Endodermal cell (in vitro differentiated cells): ENCODE data around the gene SLX4IP. TPM values are rescaled to one million over a fixed set of nuclear protein-coding genes. Genes with fewer than 3 reads are reported as not detected.

Experiments
- DNase-seq: peaks from one replicate; pipeline ENCODE4 v3.0.0-alpha.2; 2017
- H3K27ac ChIP-seq: 2 replicates; pipeline ENCODE4 v1.5.1; 2013; ENCODE audit warnings: mild to moderate bottlenecking, low read depth, low read length, moderate library complexity
- H3K27me3 ChIP-seq: 2 replicates; pipeline ENCODE4 v1.6.1; 2013; ENCODE audit warnings: mild to moderate bottlenecking, low read length, moderate library complexity; ENCODE audit not compliant: insufficient read depth, control insufficient read depth, poor library complexity, severe bottlenecking
- H3K36me3 ChIP-seq: 2 replicates; pipeline ENCODE4 v1.7.0; 2013; ENCODE audit warnings: mild to moderate bottlenecking, low read length, moderate library complexity; ENCODE audit not compliant: control insufficient read depth, insufficient read depth
- H3K4me1 ChIP-seq: one replicate; pipeline ENCODE4 v1.7.0; 2013; ENCODE audit warnings: low read length; ENCODE audit not compliant: control insufficient read depth, insufficient read depth
- H3K4me3 ChIP-seq: 2 replicates; pipeline ENCODE4 v1.5.1; 2013; ENCODE audit warnings: mild to moderate bottlenecking, low read length, moderate library complexity
- H3K9ac ChIP-seq: 2 replicates; pipeline ENCODE4 v1.6.1; 2013; ENCODE audit warnings: mild to moderate bottlenecking, low read length, moderate library complexity; ENCODE audit not compliant: poor library complexity, severe bottlenecking; ENCODE audit errors: extremely low read depth
- H3K9me3 ChIP-seq: 2 replicates; pipeline ENCODE4 v1.6.1; 2013; ENCODE audit warnings: mild to moderate bottlenecking, low read length, moderate library complexity; ENCODE audit not compliant: control insufficient read depth
- H3K27ac Mint-ChIP-seq: 2 replicates; pipeline ENCODE4 v1.8.0; 2020; ENCODE audit warnings: mixed read lengths
- H3K27me3 Mint-ChIP-seq: 2 replicates; pipeline ENCODE4 v1.8.0; 2021; ENCODE audit warnings: mild to moderate bottlenecking, mixed read lengths; ENCODE audit not compliant: insufficient read depth
- H3K36me3 Mint-ChIP-seq: 2 replicates; pipeline ENCODE4 v1.8.0; 2020; ENCODE audit warnings: low read depth, mixed read lengths
- H3K4me1 Mint-ChIP-seq: 2 replicates; pipeline ENCODE4 v1.8.0; 2020; ENCODE audit warnings: mixed read lengths
- H3K4me3 Mint-ChIP-seq: 2 replicates; pipeline ENCODE4 v1.8.0; 2020; ENCODE audit warnings: mild to moderate bottlenecking, moderate library complexity, mixed read lengths
- H3K9me3 Mint-ChIP-seq: 2 replicates; pipeline ENCODE4 v1.8.0; 2020; ENCODE audit warnings: mild to moderate bottlenecking, mixed read lengths
- WGBS, 2 experiments: methylation state at CpG; one replicate each; pipeline versions ENCODE4 v1.1.5 to v1.1.7; 2013; ENCODE audit warnings: missing lambda C conversion rate in 2 of 2, mixed read lengths in 1 of 2; ENCODE audit not compliant: insufficient coverage in 1 of 2, insufficient read length in 1 of 2; 5-methylcytosine and 5-hydroxymethylcytosine counted together
- total RNA-seq, 2 donors: library from RNA; stranded (reverse); fragmentation: NEBNext Ultra II Directional in 1 of 2; extraction: Animal tissue kit (Norgen Biotek cat#: 25700) in 1 of 2; gene quantifications; 2 replicates in 1 of 2; 3 replicates in 1 of 2; pipeline ENCODE4 v1.2.1, GENCODE V29; 2021
- TF ChIP-seq, protein P1 (sequence below): fragments of 200-600 bp; sonication (generic); conservative IDR thresholded peaks from 2 replicates; pipeline ENCODE4 v1.5.0; 2021; ENCODE audit warnings: antibody characterized with exemption, mild to moderate bottlenecking

SLX4IP gene
- total RNA-seq, 2 donors from 2014 or later: 9.2 to 9.5 TPM

GRCh38 chr20:10659651-10660601 lies 224.8 kb downstream of the SLX4IP start:
- H3K27me3 Mint-ChIP-seq: peaks cover 68% of the 10 kb centered on the region
- peaks cover 53% of the 10 kb centered on the region for H3K4me1 Mint-ChIP-seq
- TF ChIP-seq, protein P1, sequence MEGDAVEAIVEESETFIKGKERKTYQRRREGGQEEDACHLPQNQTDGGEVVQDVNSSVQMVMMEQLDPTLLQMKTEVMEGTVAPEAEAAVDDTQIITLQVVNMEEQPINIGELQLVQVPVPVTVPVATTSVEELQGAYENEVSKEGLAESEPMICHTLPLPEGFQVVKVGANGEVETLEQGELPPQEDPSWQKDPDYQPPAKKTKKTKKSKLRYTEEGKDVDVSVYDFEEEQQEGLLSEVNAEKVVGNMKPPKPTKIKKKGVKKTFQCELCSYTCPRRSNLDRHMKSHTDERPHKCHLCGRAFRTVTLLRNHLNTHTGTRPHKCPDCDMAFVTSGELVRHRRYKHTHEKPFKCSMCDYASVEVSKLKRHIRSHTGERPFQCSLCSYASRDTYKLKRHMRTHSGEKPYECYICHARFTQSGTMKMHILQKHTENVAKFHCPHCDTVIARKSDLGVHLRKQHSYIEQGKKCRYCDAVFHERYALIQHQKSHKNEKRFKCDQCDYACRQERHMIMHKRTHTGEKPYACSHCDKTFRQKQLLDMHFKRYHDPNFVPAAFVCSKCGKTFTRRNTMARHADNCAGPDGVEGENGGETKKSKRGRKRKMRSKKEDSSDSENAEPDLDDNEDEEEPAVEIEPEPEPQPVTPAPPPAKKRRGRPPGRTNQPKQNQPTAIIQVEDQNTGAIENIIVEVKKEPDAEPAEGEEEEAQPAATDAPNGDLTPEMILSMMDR: no peak
- Histone ChIP-seq H3K9me3 (no peaks in the 10 kb centered on the region), H3K36me3 (no peaks in the 10 kb centered on the region), H3K4me3 (no peak overlapping the region), H3K27ac (no peak overlapping the region), H3K27me3 (peaks cover 67% of the 10 kb centered on the region), H3K9ac (no peak overlapping the region), H3K4me1 (peaks cover 13% of the 10 kb centered on the region)
- H3K4me3 Mint-ChIP-seq: no peak overlapping the region
- H3K27ac Mint-ChIP-seq: peak overlapping the region; percentile 41
- H3K9me3 Mint-ChIP-seq: no peaks in the 10 kb centered on the region
- peak; percentile 77 for DNase-seq
- peaks cover 53% of the 10 kb centered on the region for H3K36me3 Mint-ChIP-seq
- 78 to 84% methylated on average over 9 to 12 of the region's 12 CpGs for WGBS, 2 experiments

DNA sequence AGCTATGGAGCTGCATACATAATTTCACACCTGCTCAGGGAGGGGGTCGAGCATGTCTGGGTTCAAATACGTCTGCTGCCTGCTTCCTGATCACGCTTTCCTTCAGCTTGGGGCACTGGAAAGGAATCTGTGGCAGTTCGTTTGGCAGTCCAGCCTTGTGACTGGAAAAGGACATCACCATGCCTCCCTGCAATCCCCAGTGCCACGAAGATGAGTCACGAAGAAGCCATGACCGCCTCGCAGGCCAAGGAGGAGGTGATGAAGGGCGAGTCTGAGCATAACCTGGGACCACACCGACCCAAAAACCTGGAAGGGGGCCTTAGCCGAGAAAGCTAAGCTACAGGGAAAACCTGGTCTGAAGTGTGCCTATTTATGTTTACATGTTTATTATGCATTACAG lies 225.6 kb downstream of the SLX4IP start:
- no peaks in the 10 kb centered on the region for H3K36me3 ChIP-seq
- Mint-ChIP-seq H3K27me3 (peaks cover 63% of the 10 kb centered on the region), H3K36me3 (peaks cover 47% of the 10 kb centered on the region), H3K27ac (peak overlapping the region; percentile 41), H3K4me1 (peaks cover 53% of the 10 kb centered on the region), H3K4me3 (no peak overlapping the region), H3K9me3 (no peaks in the 10 kb centered on the region)
- TF ChIP-seq, protein P1: no peak
- H3K9me3 ChIP-seq: no peaks in the 10 kb centered on the region
- DNase-seq: peak; percentile 61
- WGBS, 2 experiments: 92 to 94% methylated on average over 10 to 11 of the region's 11 CpGs
- H3K27me3 ChIP-seq: peaks cover 65% of the 10 kb centered on the region
- no peak overlapping the region for H3K9ac ChIP-seq
- peaks cover 14% of the 10 kb centered on the region for H3K4me1 ChIP-seq
- no peak overlapping the region for H3K4me3 ChIP-seq
- H3K27ac ChIP-seq: no peak overlapping the region

- 94 to 100% methylated on average over 2 to 4 of the region's 4 CpGs for WGBS, 2 experiments
- Histone ChIP-seq H3K27ac (no peak overlapping the region), H3K4me3 (no peak overlapping the region), H3K9me3 (no peaks in the 10 kb centered on the region), H3K4me1 (peaks cover 14% of the 10 kb centered on the region), H3K36me3 (no peaks in the 10 kb centered on the region), H3K9ac (no peak overlapping the region), H3K27me3 (peaks cover 59% of the 10 kb centered on the region)
- peak; percentile 45 for DNase-seq
- H3K4me1 Mint-ChIP-seq: peaks cover 55% of the 10 kb centered on the region
- TF ChIP-seq, protein P1: no peak
- no peaks in the 10 kb centered on the region for H3K9me3 Mint-ChIP-seq
- peaks cover 44% of the 10 kb centered on the region for H3K36me3 Mint-ChIP-seq
- peaks cover 65% of the 10 kb centered on the region for H3K27me3 Mint-ChIP-seq
- H3K4me3 Mint-ChIP-seq: no peak overlapping the region
- no peak overlapping the region for H3K27ac Mint-ChIP-seq
Observed at GRCh38 chr20:10661261-10661660, 226.2 kb downstream of the SLX4IP start.
